Epidermal melanocyte (primary cell): ENCODE results near the gene UGT3A1.
"Not testable (repeated sequence)": the region's sequence is repeated elsewhere in the genome, so short reads cannot be mapped to it uniquely, and the experiment has no call there.

Source experiments
- DNase-seq: peaks from one replicate; pipeline ENCODE4 v3.0.0; 2011; ENCODE audit warnings: low spot score; ENCODE audit not compliant: insufficient read length

The UGT3A1 gene, protein sequence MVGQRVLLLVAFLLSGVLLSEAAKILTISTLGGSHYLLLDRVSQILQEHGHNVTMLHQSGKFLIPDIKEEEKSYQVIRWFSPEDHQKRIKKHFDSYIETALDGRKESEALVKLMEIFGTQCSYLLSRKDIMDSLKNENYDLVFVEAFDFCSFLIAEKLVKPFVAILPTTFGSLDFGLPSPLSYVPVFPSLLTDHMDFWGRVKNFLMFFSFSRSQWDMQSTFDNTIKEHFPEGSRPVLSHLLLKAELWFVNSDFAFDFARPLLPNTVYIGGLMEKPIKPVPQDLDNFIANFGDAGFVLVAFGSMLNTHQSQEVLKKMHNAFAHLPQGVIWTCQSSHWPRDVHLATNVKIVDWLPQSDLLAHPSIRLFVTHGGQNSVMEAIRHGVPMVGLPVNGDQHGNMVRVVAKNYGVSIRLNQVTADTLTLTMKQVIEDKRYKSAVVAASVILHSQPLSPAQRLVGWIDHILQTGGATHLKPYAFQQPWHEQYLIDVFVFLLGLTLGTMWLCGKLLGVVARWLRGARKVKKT

DNA sequence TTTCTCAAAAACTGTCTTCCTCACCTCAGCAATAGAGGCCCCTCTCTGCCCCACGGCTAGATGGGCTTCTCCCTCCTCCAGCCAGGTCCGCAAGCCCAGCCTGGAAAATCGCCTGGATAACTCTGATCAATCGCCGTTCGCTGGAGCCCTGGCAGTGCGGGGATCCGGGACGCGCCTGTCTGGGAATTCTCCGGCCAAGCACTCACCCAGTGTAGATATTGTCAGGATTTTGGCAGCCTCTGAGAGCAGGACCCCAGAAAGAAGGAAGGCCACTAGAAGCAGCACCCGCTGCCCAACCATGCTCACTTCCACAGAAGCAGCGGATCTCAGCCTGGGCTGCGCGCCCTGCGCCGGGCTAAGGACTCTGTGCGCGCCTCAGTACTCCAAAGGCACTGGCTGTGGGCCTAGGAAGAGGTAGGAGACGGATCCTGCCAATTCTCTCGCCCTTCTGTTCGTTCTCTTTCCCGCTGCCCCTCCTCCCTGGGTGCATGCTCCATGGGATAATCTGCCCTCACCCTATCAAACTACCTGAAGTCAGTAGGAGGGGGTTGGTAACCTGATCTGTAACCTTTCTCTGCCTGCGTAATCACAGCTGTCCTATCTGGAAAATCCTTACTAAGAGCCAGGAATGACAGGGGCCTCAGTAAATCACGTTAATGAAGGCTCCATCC lies at the start of gene UGT3A1:
TSS of gene UGT3A1 (minus strand) at position 450 of the 671 bp plus-strand sequence. CDS start at position 300, 150 bp downstream.
- no peak for DNase-seq

GRCh38 chr5:36035696-36036095 lies 44.5 kb upstream of the UGT3A1 start:
- DNase-seq: no peak

DNA sequence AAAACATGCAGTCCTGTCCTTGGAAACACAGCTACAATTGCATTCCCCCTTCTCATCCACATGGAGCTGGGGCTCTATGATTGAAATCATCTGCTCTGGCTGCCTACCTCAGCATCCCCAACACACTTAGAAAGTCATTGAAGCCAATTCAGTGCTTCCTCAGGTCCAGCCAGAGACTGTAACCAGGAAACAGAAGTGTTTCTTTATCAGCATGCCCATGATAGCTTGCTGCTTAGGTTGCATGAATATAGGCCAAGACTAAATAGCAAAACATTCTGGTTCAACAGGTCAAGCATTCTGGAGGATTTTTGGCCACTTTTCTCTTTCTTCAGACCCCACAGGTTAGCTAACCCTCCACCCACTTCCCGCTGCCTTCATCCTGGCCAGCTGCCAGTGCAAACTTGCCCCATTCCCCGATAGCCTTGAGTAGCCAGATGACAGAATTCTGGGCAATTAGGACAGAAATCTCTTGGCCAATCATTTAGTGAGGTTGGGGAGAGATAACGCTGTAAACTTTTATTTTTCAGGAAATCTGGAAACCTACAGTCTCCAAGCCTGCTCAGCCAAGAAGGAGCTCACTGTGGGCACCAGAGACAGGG lies 43.4 kb upstream of the UGT3A1 start:
- DNase-seq: not testable (repeated sequence)

- DNase-seq: no peak
Measured at GRCh38 chr5:36033486-36033885, 42.3 kb upstream of the UGT3A1 start.

GRCh38 chr5:36033047-36033446 lies 41.9 kb upstream of the UGT3A1 start:
- DNase-seq: no peak

DNA sequence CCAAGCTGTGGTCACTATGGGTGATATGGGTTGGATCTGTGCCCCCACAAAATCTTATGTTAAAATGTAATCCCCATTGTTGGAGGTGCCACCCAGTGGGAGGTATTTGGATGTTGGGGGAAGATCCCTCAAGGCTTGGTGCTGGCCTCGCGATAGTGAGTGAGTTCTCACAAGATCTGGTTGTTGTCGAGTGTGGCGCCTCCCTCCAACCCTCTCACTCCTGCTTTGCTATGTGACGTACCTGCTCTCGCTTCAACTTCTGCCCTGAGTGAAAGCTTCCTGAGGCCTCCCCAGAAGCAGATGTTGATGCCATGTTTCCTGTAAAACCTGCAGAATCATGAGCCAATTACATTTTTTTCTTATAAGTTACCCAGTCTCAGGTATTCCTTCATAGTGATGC lies 40.0 kb upstream of the UGT3A1 start:
- DNase-seq: no peak

GRCh38 chr5:36029914-36030313 lies 38.7 kb upstream of the UGT3A1 start:
- peak; percentile 62 for DNase-seq

DNA sequence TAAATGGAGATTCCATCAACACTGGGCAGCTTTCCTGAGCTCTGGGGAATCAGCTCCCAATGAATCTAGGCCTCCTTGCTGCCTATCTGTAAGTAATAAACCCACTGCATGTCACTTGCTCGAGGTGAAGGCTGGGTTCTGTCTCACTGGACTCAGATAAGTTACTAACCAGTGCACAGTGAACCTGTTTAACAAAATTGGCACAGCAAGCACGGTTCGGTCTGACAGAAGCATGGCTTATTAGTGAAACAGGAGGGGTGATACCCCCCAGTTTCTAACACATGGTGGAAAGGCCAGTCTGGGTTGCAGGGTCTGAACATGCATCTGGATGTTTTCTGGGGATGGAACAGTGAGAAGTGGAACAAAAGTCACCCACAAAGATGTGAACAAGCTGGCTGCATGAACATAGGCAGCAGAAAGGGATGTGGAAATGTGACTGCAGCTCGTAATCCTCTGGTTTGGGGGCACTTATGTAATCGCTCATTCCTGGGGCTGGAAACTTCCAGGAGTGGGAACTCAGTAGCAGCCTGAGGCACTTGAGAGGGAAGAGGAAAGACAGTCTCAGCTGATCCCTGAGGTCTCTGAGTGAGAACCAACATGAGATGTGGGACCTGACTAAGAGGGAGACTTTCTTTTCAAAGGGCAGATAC lies 37.8 kb upstream of the UGT3A1 start:
- DNase-seq: no peak

DNA sequence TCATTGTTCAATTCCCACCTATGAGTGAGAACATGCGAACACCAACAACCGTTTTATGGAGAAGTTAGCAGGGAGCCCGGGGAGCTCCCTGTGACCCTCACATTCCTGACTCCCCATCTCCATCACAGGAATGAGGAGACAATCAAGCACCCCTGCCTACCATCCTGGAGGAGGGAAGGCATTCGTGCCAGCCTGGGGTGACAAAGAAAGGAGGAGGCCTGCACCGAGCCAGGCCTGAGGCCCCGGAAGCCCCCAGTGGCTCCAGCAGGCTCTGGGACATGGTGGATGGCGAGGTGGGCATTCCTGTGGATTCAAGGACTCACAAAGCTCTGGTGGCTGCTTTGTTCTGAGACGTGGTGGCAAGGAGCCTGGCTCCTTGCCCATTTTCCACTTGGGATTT lies 36.5 kb upstream of the UGT3A1 start:
- no peak for DNase-seq

GRCh38 chr5:36026706-36027465 lies 35.7 kb upstream of the UGT3A1 start:
- no peak for DNase-seq

GRCh38 chr5:36022246-36022645 lies 31.1 kb upstream of the UGT3A1 start:
- not testable (repeated sequence) for DNase-seq

DNA sequence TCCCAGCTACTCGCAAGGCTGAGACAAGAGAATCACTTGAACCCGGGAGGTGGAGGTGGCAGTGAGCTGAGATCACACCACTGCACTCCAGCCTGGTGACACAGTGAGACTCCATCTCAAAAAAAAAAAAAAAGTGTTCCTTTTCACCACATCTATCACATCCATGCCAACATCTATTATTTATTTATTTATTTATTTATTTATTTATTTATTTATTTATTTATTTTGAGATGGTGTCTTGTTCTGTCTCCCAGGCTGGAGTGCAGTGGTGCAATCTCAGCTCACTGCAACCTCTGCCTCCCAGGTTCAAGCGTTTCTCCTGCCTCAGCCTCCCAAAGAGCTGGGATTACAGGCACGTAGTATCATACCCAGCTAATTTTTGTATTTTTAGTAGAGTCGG lies 28.4 kb upstream of the UGT3A1 start:
- DNase-seq: not testable (repeated sequence)

GRCh38 chr5:36017622-36018021 lies 26.4 kb upstream of the UGT3A1 start:
- no peak for DNase-seq

- no peak for DNase-seq
Measured at GRCh38 chr5:36017004-36017403, 25.8 kb upstream of the UGT3A1 start.

- DNase-seq: no peak
Measured at GRCh38 chr5:36013182-36013581, 22.0 kb upstream of the UGT3A1 start.

DNA sequence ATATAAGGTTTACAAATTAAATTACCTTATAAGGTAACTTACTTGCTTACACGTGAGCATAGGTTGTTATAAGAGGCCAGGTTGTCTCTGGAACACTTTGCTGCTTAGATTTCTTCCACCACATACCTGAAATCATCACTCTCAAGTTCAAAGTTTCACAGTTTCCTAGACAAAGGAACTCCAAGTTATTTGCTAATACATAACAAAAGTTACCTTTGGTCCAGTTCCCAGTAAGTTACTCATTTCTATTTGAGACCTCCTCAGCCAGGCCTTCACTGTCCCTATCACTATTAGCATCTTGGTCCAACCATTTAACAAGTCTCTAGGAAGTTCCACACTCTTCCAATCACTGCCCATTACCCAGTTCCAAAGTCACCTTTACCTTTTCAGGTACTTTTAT lies 18.5 kb upstream of the UGT3A1 start:
- DNase-seq: no peak

DNA sequence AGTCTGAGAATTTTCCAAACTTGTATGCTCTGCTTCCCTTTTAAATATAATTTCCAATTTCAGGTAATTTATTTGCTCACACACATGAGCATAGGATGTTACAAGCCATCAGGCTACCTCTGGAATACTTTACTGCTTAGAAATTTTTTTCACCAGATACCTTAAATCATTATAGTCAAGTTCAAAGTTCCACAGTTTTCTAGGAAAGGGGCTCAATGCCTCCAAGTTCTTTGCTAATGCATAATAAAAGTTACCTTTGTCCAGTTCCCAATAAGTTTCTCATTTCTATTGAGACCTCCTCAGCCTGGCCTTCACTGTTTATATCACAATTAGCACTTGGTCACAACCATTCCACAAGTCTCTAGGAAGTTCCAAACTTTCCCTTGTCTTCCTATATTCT lies 16.2 kb upstream of the UGT3A1 start:
- DNase-seq: no peak

GRCh38 chr5:36006163-36006562 lies 15.0 kb upstream of the UGT3A1 start:
- no peak for DNase-seq

DNA sequence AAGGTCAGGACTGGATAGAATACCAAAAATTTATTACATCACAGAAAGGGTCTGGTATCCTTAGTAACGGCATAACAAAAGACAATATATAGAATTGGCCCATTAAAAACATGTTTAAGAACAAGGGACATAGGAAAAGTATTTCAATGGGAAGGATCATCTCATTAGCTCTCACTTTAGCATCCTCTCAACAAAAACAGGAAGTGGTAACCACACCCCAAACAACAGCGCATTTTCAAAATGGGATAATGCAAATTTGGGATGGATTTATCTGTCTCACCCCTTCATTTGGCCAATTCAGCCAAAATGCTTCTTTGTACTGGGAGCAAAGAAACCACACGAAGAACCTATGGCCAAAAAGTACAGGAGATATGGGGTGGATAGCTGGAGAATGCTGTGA lies 9.8 kb upstream of the UGT3A1 start:
- no peak for DNase-seq

DNA sequence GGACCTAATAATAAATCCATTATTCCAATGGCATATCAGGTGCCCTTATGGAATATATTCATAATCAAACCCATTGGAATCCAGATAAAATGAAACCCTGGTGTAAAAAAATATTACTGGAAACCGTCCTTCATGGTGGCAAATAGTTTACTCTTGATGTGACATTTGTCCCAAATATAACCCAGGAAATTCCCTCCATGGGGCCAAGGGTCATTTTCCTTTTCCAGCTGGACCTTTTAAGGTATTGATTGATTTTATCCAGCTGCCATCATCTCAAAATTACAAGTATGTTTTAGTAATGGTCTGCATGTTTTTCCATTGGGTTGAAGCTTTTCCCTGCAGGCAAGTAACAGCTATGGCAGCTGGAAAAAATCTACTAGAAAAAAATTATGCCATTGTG lies 8.4 kb upstream of the UGT3A1 start:
- DNase-seq: no peak

DNA sequence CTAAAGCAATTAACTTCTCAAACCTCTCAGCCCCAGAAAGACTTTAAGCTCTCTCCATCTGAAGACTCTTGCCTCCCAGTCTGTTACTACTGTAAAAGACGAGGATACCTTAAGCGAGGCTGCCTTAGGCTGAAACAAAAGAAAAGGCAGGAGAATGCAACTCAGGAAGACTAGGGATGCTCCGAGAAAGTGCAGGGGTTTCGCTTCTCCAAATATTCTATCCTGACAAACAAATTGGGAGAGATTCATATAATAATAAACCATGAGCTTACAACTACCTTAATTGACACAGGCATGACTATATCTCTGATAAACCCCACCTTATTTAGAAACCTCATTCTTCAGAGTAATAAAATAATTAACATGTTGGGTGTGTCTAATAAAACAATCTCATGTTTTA lies 4.9 kb upstream of the UGT3A1 start:
- DNase-seq: no peak
